Colonic mucosa (tissue), 4 donors: Measurements from ENCODE around the gene NOS1. TPM values are rescaled to one million over a fixed set of nuclear protein-coding genes. Genes with fewer than 3 reads are reported as not detected.
"Not testable (repeated sequence)": the region's sequence is repeated elsewhere in the genome, so short reads cannot be mapped to it uniquely, and the experiment has no call there.

Experiments
- DNase-seq: peaks from one replicate; pipeline ENCODE4 v3.0.0-alpha.2; 2020
- H3K27ac ChIP-seq: fragments of 200-600 bp; one replicate; pipeline ENCODE4 v1.8.0; 2021
- H3K27me3 ChIP-seq: fragments of 200-600 bp; one replicate; pipeline ENCODE4 v1.8.0; 2021
- H3K36me3 ChIP-seq: fragments of 200-600 bp; one replicate; pipeline ENCODE4 v1.8.0; 2021
- H3K4me1 ChIP-seq: fragments of 200-600 bp; one replicate; pipeline ENCODE4 v1.8.0; 2021; ENCODE audit warnings: mild to moderate bottlenecking
- H3K4me3 ChIP-seq: fragments of 200-600 bp; one replicate; pipeline ENCODE4 v1.8.0; 2021
- H3K9ac ChIP-seq, 2 donors: one replicate each; pipeline ENCODE4 v1.7.0; 2013; ENCODE audit warnings: control low read depth in 2 of 2, low read depth in 2 of 2, low read length in 2 of 2
- H3K9me3 ChIP-seq: fragments of 200-600 bp; one replicate; pipeline ENCODE4 v1.8.0; 2021
- CTCF ChIP-seq: fragments of 200-600 bp; IDR thresholded peaks from one replicate; pipeline ENCODE4 v1.8.0; 2022; ENCODE audit warnings: antibody characterized with exemption, mild to moderate bottlenecking
- intact Hi-C: fragments of 100-400 bp; cut with DNase I; formaldehyde crosslinking; loops from one replicate; pipeline ENCODE4 v1.14.1; 2022
- total RNA-seq, 2 donors: library from RNA; stranded (reverse); fragmentation: NEBNext Ultra II Directional in 1 of 2; extraction: Animal tissue kit (Norgen Biotek cat#: 25700) in 1 of 2; gene quantifications; one replicate each; pipeline ENCODE4 v1.2.1, GENCODE V29; 2021
- donor health status: healthy.
- donor health status: DM: no; HTN: no; CAD: no.
- donor health status: DM: no; HTN: no; CAD: no.

The NOS1 gene
- total RNA-seq, 2 donors from 2014 or later, result 0.07 to 1.9 TPM

GRCh38 chr12:117208206-117208605 is 153.2 kb downstream of the NOS1 start:
- DNase-seq, result no peak
- no peak overlapping the region for H3K4me3 ChIP-seq
- no peak for TF ChIP-seq CTCF
- no peaks in the 10 kb centered on the region for H3K4me1 ChIP-seq
- no peaks in the 10 kb centered on the region for H3K27me3 ChIP-seq
- no peak overlapping the region for H3K27ac ChIP-seq
- no peaks in the 10 kb centered on the region for H3K9me3 ChIP-seq
- intact Hi-C loops, result no loop called here
- no peaks in the 10 kb centered on the region for H3K36me3 ChIP-seq
- H3K9ac ChIP-seq, result no peak overlapping the region

GRCh38 chr12:117207675-117208074 is 153.8 kb downstream of the NOS1 start:
- H3K9ac ChIP-seq, result no peak overlapping the region
- no peak for DNase-seq
- no peak overlapping the region for H3K27ac ChIP-seq
- H3K4me3 ChIP-seq, result no peak overlapping the region
- no peaks in the 10 kb centered on the region for H3K36me3 ChIP-seq
- H3K27me3 ChIP-seq, result no peaks in the 10 kb centered on the region
- no peaks in the 10 kb centered on the region for H3K9me3 ChIP-seq
- H3K4me1 ChIP-seq, result no peaks in the 10 kb centered on the region
- intact Hi-C loops, result no loop called here
- no peak for TF ChIP-seq CTCF

- Histone ChIP-seq H3K4me1 (no peaks in the 10 kb centered on the region), H3K4me3 (no peak overlapping the region), H3K27me3 (no peaks in the 10 kb centered on the region), H3K36me3 (no peaks in the 10 kb centered on the region), H3K9ac (no peak overlapping the region), H3K27ac (no peak overlapping the region), H3K9me3 (no peaks in the 10 kb centered on the region)
- no peak for DNase-seq
- intact Hi-C loops, result no loop called here
- no peak for TF ChIP-seq CTCF
Observed at GRCh38 chr12:117202556-117202955, 158.9 kb downstream of the NOS1 start.

GRCh38 chr12:117202033-117202432 is 159.4 kb downstream of the NOS1 start:
- Histone ChIP-seq H3K9me3 (no peaks in the 10 kb centered on the region), H3K36me3 (no peaks in the 10 kb centered on the region), H3K4me1 (no peaks in the 10 kb centered on the region), H3K9ac (no peak overlapping the region), H3K27ac (no peak overlapping the region), H3K4me3 (no peak overlapping the region), H3K27me3 (no peaks in the 10 kb centered on the region)
- no peak for TF ChIP-seq CTCF
- no peak for DNase-seq
- intact Hi-C loops, result no loop called here

- H3K9ac ChIP-seq, H3K36me3 ChIP-seq, H3K9me3 ChIP-seq, H3K4me3 ChIP-seq, H3K27ac ChIP-seq, DNase-seq, H3K4me1 ChIP-seq, intact Hi-C loops, H3K27me3 ChIP-seq: not testable (repeated sequence)
Observed at GRCh38 chr12:117199956-117200744, 161.3 kb downstream of the NOS1 start.

GRCh38 chr12:117196334-117196733 is 165.1 kb downstream of the NOS1 start:
- H3K4me3 ChIP-seq, intact Hi-C loops, H3K27me3 ChIP-seq, H3K9me3 ChIP-seq, H3K4me1 ChIP-seq, H3K36me3 ChIP-seq, H3K9ac ChIP-seq, H3K27ac ChIP-seq, DNase-seq: not testable (repeated sequence)

- intact Hi-C loops, DNase-seq, H3K36me3 ChIP-seq, H3K9ac ChIP-seq, H3K9me3 ChIP-seq, H3K27me3 ChIP-seq, H3K4me1 ChIP-seq, H3K4me3 ChIP-seq, H3K27ac ChIP-seq: not testable (repeated sequence)
Observed at GRCh38 chr12:117195027-117195426, 166.4 kb downstream of the NOS1 start.
